B cell (primary cell): ENCODE data around the gene MRPS30. TPM values are rescaled to one million over a fixed set of nuclear protein-coding genes. Genes with fewer than 3 reads are reported as not detected.

Experiments
- ATAC-seq: fragments of 200-7000 bp; cut with Tn5 transposase; one replicate; pipeline ENCODE4 v1.10.0; 2021; ENCODE audit warnings: low read depth, mild to moderate bottlenecking, moderate number of reproducible peaks, moderate library complexity
- CTCF ChIA-PET: fragments of 350-600 bp; sonication (Branson Sonifier 250); formaldehyde crosslinking; loops from one replicate; lab custom pipeline; 2021; ENCODE audit warnings: antibody characterized with exemption, inconsistent platforms; lab: Charles Lee
- POLR2A ChIA-PET: fragments of 350-600 bp; sonication (Branson Sonifier 250); formaldehyde crosslinking; loops from one replicate; lab custom pipeline; 2021; ENCODE audit warnings: antibody characterized with exemption; lab: Charles Lee
- DNase-seq: peaks from one replicate; pipeline ENCODE4 v3.0.0; 2013
- H2AFZ ChIP-seq: 2 replicates; pipeline ENCODE4 v1.6.1; 2012; ENCODE audit warnings: mild to moderate bottlenecking, low read depth, low read length; ENCODE audit not compliant: insufficient read depth, poor library complexity, severe bottlenecking
- H3K27ac ChIP-seq, 2 donors: 1 replicate in 1 of 2; 2 replicates in 1 of 2; pipeline ENCODE4 v1.5.1; 2012 to 2013; ENCODE audit warnings: low read length in 2 of 2, mild to moderate bottlenecking in 2 of 2, moderate library complexity in 1 of 2
- H3K27me3 ChIP-seq, 4 experiments: fragments of 200-600 bp in 1 of 4; sonication (generic) in 1 of 4; replicated peaks in 1 of 4; 1 replicate in 2 of 4; 2 replicates in 2 of 4; pipeline versions ENCODE4 v1.6.1 to v1.7.0; 2013 to 2016; ENCODE audit warnings: low read length in 3 of 4, mild to moderate bottlenecking in 2 of 4, mixed read lengths in 1 of 4, moderate library complexity in 1 of 4; ENCODE audit not compliant: insufficient read depth in 4 of 4, control insufficient read depth in 3 of 4; ENCODE audit errors: control extremely low read depth in 1 of 4
- H3K36me3 ChIP-seq, 2 experiments: replicated peaks in 1 of 2; 1 replicate in 1 of 2; 2 replicates in 1 of 2; pipeline versions ENCODE4 v1.6.1 to v1.7.1; 2013; ENCODE audit warnings: low read length in 1 of 2; ENCODE audit not compliant: insufficient read depth in 2 of 2, control insufficient read depth in 1 of 2; ENCODE audit errors: control extremely low read depth in 1 of 2, extremely low read depth in 1 of 2
- H3K4me1 ChIP-seq, 2 donors: fragments of 200-600 bp in 1 of 2; sonication (generic) in 1 of 2; 1 replicate in 1 of 2; 2 replicates in 1 of 2; pipeline versions ENCODE4 v1.5.1 to v1.6.1; 2013 to 2017; ENCODE audit warnings: low read length in 2 of 2; ENCODE audit not compliant: control insufficient read depth in 2 of 2, insufficient read depth in 2 of 2
- H3K4me2 ChIP-seq: replicated peaks from 2 replicates; pipeline ENCODE3; 2012; ENCODE audit warnings: mild to moderate bottlenecking, low read depth, low read length; ENCODE audit not compliant: poor library complexity, severe bottlenecking
- H3K4me3 ChIP-seq, 5 experiments: fragments of 200-600 bp in 1 of 5; sonication (generic) in 1 of 5; 1 replicate in 3 of 5; 2 replicates in 2 of 5; pipeline versions ENCODE4 v1.5.1 to v1.7.0; 2011 to 2016; ENCODE audit warnings: low read length in 4 of 5, mild to moderate bottlenecking in 4 of 5, low read depth in 2 of 5, control low read depth in 1 of 5, moderate library complexity in 1 of 5; ENCODE audit not compliant: insufficient read depth in 1 of 5; ENCODE audit errors: control extremely low read depth in 1 of 5, extremely low read depth in 1 of 5
- H3K79me2 ChIP-seq: fragments of 200-600 bp; sonication (generic); one replicate; pipeline ENCODE4 v1.6.0; 2016; ENCODE audit warnings: low read length; ENCODE audit not compliant: control insufficient read depth, insufficient read depth
- H3K9ac ChIP-seq: fragments of 200-600 bp; sonication (generic); 2 replicates; pipeline ENCODE4 v1.6.1; 2017; ENCODE audit warnings: mild to moderate bottlenecking, low read length, moderate library complexity
- H3K9me3 ChIP-seq, 3 donors: one replicate each; pipeline versions ENCODE4 v1.6.1 to v1.7.1; 2013; ENCODE audit warnings: low read length in 2 of 3; ENCODE audit not compliant: control insufficient read depth in 2 of 3, insufficient read depth in 1 of 3; ENCODE audit errors: control extremely low read depth in 1 of 3
- H4K20me1 ChIP-seq: 2 replicates; pipeline ENCODE4 v1.6.0; 2012; ENCODE audit warnings: mild to moderate bottlenecking, low read length; ENCODE audit not compliant: insufficient read depth, control insufficient read depth, poor library complexity, severe bottlenecking
- H3K27ac Mint-ChIP-seq: one replicate; pipeline ENCODE4 v1.8.0; 2021; ENCODE audit warnings: mixed read lengths
- H3K27me3 Mint-ChIP-seq: one replicate; pipeline ENCODE4 v1.8.0; 2021; ENCODE audit warnings: mixed read lengths
- H3K4me1 Mint-ChIP-seq: one replicate; pipeline ENCODE4 v1.8.0; 2021; ENCODE audit warnings: mixed read lengths
- H3K4me3 Mint-ChIP-seq: one replicate; pipeline ENCODE4 v1.8.0; 2021; ENCODE audit warnings: mixed read lengths
- H3K9me3 Mint-ChIP-seq: one replicate; pipeline ENCODE4 v1.8.0; 2022; ENCODE audit warnings: mixed read lengths; ENCODE audit not compliant: insufficient read depth
- EZH2 ChIP-seq: IDR thresholded peaks from 2 replicates; pipeline ENCODE4 v1.6.1; 2012; ENCODE audit warnings: borderline replicate concordance, low read depth, mild to moderate bottlenecking, moderate library complexity, low read length; ENCODE audit not compliant: insufficient read depth, poor library complexity, severe bottlenecking
- WGBS: methylation state at CpG from one replicate; pipeline ENCODE4 v1.1.5; 2013; ENCODE audit warnings: missing lambda C conversion rate; ENCODE audit not compliant: insufficient coverage; 5-methylcytosine and 5-hydroxymethylcytosine counted together
- intact Hi-C: fragments of 100-400 bp; cut with micrococcal nuclease; formaldehyde crosslinking; loops from one replicate; pipeline ENCODE4 v1.10.0; 2022
- polyA plus RNA-seq: library from polyadenylated mRNA; depleted of rRNA; stranded (reverse); fragments of >200 nt; gene quantifications from 2 replicates; pipeline ENCODE4 v1.2.3, GENCODE V29; 2012
- total RNA-seq, 2 donors: library from RNA; stranded (reverse); fragments of 120-200 nt in 1 of 2; gene quantifications; 1 replicate in 1 of 2; 2 replicates in 1 of 2; pipeline versions ENCODE4 v1.2.3 to v1.2.4, GENCODE V29; 2013 to 2022
- TF ChIP-seq, protein P1 (sequence below): fragments of 200-600 bp; IDR thresholded peaks from one replicate; pipeline ENCODE4 v1.8.0; 2022; ENCODE audit warnings: antibody characterized with exemption, mild to moderate bottlenecking

Gene MRPS30
- total and polyA plus RNA-seq, 2 donors (not counting 1 experiment from before 2014, with no cell fraction given) = 41.8 to 46.1 TPM

DNA sequence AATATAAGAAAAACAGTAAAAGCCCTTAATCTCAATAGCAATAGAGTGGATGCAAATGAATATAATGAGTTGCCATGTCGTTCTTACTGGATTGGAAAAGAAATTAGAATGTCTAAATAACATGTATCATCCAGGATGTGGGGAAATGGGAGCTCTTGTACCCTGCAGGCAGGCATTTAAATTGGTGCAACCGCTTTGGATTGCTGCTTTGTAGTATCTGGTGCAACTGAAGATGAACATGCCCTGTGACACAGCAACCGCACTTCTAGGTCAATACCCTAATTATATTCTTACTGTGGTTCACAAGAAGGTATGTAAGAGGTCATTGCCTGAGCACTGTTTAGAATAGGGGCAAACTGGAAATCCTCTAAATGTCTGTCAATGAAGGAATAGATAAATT is 18.9 kb downstream of the MRPS30 start:
- Histone ChIP-seq H3K9me3 (no peaks in the 10 kb centered on the region), H3K36me3 (peaks cover 0 to 1% of the 10 kb centered on the region in 2 experiments), H3K79me2 (no peaks in the 10 kb centered on the region), H3K4me3 (no peak overlapping the region), H2AFZ (no peak overlapping the region), H3K4me2 (no peak overlapping the region), H3K27ac (no peak overlapping the region), H3K27me3 (no peaks in the 10 kb centered on the region), H3K9ac (no peak overlapping the region), H3K4me1 (no peaks in the 10 kb centered on the region), H4K20me1 (no peaks in the 10 kb centered on the region)
- no CpG with 5 or more reads among the region's 3 CpGs for WGBS
- DNase-seq (no peak), ATAC-seq (no peak)
- no peaks in the 10 kb centered on the region for H3K27me3 Mint-ChIP-seq
- no peaks in the 10 kb centered on the region for H3K9me3 Mint-ChIP-seq
- no peak overlapping the region for H3K27ac Mint-ChIP-seq
- intact Hi-C loops = no loop called here
- H3K4me1 Mint-ChIP-seq = no peaks in the 10 kb centered on the region
- no peak overlapping the region for H3K4me3 Mint-ChIP-seq
- ChIA-PET POLR2A (no interaction called here), CTCF (no interaction called here)
- TF ChIP-seq EZH2 = no peak
- TF ChIP-seq, protein P1, sequence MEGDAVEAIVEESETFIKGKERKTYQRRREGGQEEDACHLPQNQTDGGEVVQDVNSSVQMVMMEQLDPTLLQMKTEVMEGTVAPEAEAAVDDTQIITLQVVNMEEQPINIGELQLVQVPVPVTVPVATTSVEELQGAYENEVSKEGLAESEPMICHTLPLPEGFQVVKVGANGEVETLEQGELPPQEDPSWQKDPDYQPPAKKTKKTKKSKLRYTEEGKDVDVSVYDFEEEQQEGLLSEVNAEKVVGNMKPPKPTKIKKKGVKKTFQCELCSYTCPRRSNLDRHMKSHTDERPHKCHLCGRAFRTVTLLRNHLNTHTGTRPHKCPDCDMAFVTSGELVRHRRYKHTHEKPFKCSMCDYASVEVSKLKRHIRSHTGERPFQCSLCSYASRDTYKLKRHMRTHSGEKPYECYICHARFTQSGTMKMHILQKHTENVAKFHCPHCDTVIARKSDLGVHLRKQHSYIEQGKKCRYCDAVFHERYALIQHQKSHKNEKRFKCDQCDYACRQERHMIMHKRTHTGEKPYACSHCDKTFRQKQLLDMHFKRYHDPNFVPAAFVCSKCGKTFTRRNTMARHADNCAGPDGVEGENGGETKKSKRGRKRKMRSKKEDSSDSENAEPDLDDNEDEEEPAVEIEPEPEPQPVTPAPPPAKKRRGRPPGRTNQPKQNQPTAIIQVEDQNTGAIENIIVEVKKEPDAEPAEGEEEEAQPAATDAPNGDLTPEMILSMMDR = no peak

GRCh38 chr5:44828719-44829118 is 20.0 kb downstream of the MRPS30 start:
- Histone ChIP-seq H3K4me3 (no peak overlapping the region), H3K36me3 (no peaks in the 10 kb centered on the region), H3K79me2 (no peaks in the 10 kb centered on the region), H2AFZ (no peak overlapping the region), H3K9ac (no peak overlapping the region), H3K27me3 (no peaks in the 10 kb centered on the region), H3K4me1 (no peaks in the 10 kb centered on the region), H3K4me2 (no peak overlapping the region), H3K27ac (no peak overlapping the region), H4K20me1 (no peaks in the 10 kb centered on the region), H3K9me3 (no peaks in the 10 kb centered on the region)
- TF ChIP-seq, protein P1 = no peak
- TF ChIP-seq EZH2 = no peak
- no peaks in the 10 kb centered on the region for H3K9me3 Mint-ChIP-seq
- no peak overlapping the region for H3K27ac Mint-ChIP-seq
- ChIA-PET POLR2A (no interaction called here), CTCF (no interaction called here)
- intact Hi-C loops = no loop called here
- no peak overlapping the region for H3K4me3 Mint-ChIP-seq
- H3K4me1 Mint-ChIP-seq = no peaks in the 10 kb centered on the region
- no peak for DNase-seq
- no peaks in the 10 kb centered on the region for H3K27me3 Mint-ChIP-seq
- no peak for ATAC-seq
- no CpG with 5 or more reads among the region's 1 CpG for WGBS
